Stimulated activated CD8-positive, alpha-beta memory T cell treated with anti-CD3 and anti-CD28 coated beads, Interleukin-12 subunit alpha, Interleukin-12 subunit beta, amount 100 ng/mL, for 24 hours (primary cell): ENCODE results near the gene DPPA5.
"Not testable (repeated sequence)": the region's sequence is repeated elsewhere in the genome, so short reads cannot be mapped to it uniquely, and the experiment has no call there.

Experiments used
- DNase-seq: peaks from one replicate; pipeline ENCODE4 v3.0.0-alpha.2; 2020; ENCODE audit errors: extremely low read depth

DPPA5 gene

GRCh38 chr6:73364121-73364520 lies 10.0 kb upstream of the DPPA5 start:
- DNase-seq, result no peak

- DNase-seq, result no peak
These were observed 9.4 kb upstream of the DPPA5 start for GRCh38 chr6:73363537-73363875.

GRCh38 chr6:73362869-73363536 lies 8.9 kb upstream of the DPPA5 start:
- no peak for DNase-seq

GRCh38 chr6:73362358-73362757 lies 8.3 kb upstream of the DPPA5 start, which contains the start of gene KHDC3L:
Gene KHDC3L, plus strand, starts transcription at chr6:73362658. Its CDS starts 72 bp downstream, at chr6:73362730.
- no peak for DNase-seq

- DNase-seq, result no peak
These were observed 4.8 kb downstream of the DPPA5 start for GRCh38 chr6:73349311-73349710.

GRCh38 chr6:73348550-73349204 lies 5.4 kb downstream of the DPPA5 start:
- DNase-seq, result no peak

GRCh38 chr6:73343164-73343563 lies 10.9 kb downstream of the DPPA5 start:
- DNase-seq, result no peak

- DNase-seq, result no peak
These were observed 11.9 kb downstream of the DPPA5 start for GRCh38 chr6:73342174-73342573.

GRCh38 chr6:73341335-73341734 lies 12.7 kb downstream of the DPPA5 start:
- no peak for DNase-seq

GRCh38 chr6:73340048-73340447 lies 14.0 kb downstream of the DPPA5 start:
- no peak for DNase-seq

- no peak for DNase-seq
These were observed 14.7 kb downstream of the DPPA5 start for GRCh38 chr6:73339340-73339739.

GRCh38 chr6:73329201-73329600 lies 24.9 kb downstream of the DPPA5 start:
- DNase-seq, result no peak

- DNase-seq, result no peak
These were observed 25.3 kb downstream of the DPPA5 start for GRCh38 chr6:73328790-73329189.

- no peak for DNase-seq
These were observed 28.4 kb downstream of the DPPA5 start for GRCh38 chr6:73325656-73326055.

GRCh38 chr6:73323323-73323722 lies 30.8 kb downstream of the DPPA5 start:
- DNase-seq, result no peak

GRCh38 chr6:73314577-73315492 lies 39.2 kb downstream of the DPPA5 start:
- no peak for DNase-seq

- not testable (repeated sequence) for DNase-seq
These were observed 43.6 kb downstream of the DPPA5 start for GRCh38 chr6:73310503-73310845.

GRCh38 chr6:73309785-73310502 lies 44.1 kb downstream of the DPPA5 start:
- DNase-seq, result peak; percentile 39

- no peak for DNase-seq
These were observed 44.6 kb downstream of the DPPA5 start for GRCh38 chr6:73309535-73309784.

GRCh38 chr6:73308712-73309534 lies 45.2 kb downstream of the DPPA5 start:
- DNase-seq, result no peak

- not testable (repeated sequence) for DNase-seq
These were observed 50.3 kb downstream of the DPPA5 start for GRCh38 chr6:73303773-73304172.
